PC-9 (cell line): ENCODE measurements around the gene CCDC85B. TPM values are rescaled to one million over a fixed set of nuclear protein-coding genes. Genes with fewer than 3 reads are reported as not detected.

ENCODE experiments used
- BruUV-seq: library from RNA; stranded (reverse); fragments of 400-500 nt; replicated peaks from 2 replicates; lab custom pipeline; 2021; lab: Mats Ljungman, UMichigan
- CTCF ChIA-PET: fragments of 300-600 bp; sonication (Branson Sonifier 250); formaldehyde crosslinking; loops from one replicate; lab custom pipeline; 2022; ENCODE audit warnings: antibody characterized with exemption; lab: Charles Lee
- POLR2A ChIA-PET: fragments of 300-600 bp; sonication (Branson Sonifier 250); formaldehyde crosslinking; loops from one replicate; lab custom pipeline; 2022; ENCODE audit warnings: antibody characterized with exemption; ENCODE audit not compliant: unreplicated experiment; lab: Charles Lee
- DNase-seq, 2 experiments: peaks; one replicate each; pipeline versions ENCODE4 v3.0.0 to v3.0.0-alpha.2; 2015 to 2022; ENCODE audit warnings: mixed read lengths in 1 of 2
- H2AFZ ChIP-seq: fragments of 200-600 bp; sonication (generic); 2 replicates; pipeline ENCODE4 v1.8.1; 2017; ENCODE audit warnings: antibody characterized with exemption
- H3F3A ChIP-seq: fragments of 200-600 bp; sonication (generic); 2 replicates; pipeline ENCODE4 v1.8.1; 2017; ENCODE audit warnings: antibody characterized with exemption, mild to moderate bottlenecking, low read depth; ENCODE audit not compliant: insufficient read depth
- H3K27ac ChIP-seq: fragments of 200-600 bp; sonication (generic); 2 replicates; pipeline ENCODE4 v1.6.1; 2016; ENCODE audit warnings: mixed run types
- H3K27me3 ChIP-seq: fragments of 200-600 bp; sonication (generic); 2 replicates; pipeline ENCODE4 v1.6.1; 2016; ENCODE audit warnings: low read depth, mixed run types; ENCODE audit not compliant: insufficient read depth
- H3K36me3 ChIP-seq: fragments of 200-600 bp; sonication (generic); 2 replicates; pipeline ENCODE4 v1.6.1; 2016; ENCODE audit warnings: low read depth, mixed run types
- H3K4me1 ChIP-seq: fragments of 200-600 bp; sonication (generic); replicated peaks from 2 replicates; pipeline ENCODE4 v1.6.1; 2016; ENCODE audit warnings: mixed run types; ENCODE audit not compliant: insufficient read depth
- H3K4me2 ChIP-seq: fragments of 200-600 bp; sonication (generic); 2 replicates; pipeline ENCODE4 v1.6.1; 2017; ENCODE audit warnings: mixed run types
- H3K4me3 ChIP-seq: fragments of 200-600 bp; sonication (generic); 2 replicates; pipeline ENCODE4 v1.6.1; 2016; ENCODE audit warnings: mixed run types
- H3K79me2 ChIP-seq: fragments of 200-600 bp; sonication (generic); 2 replicates; pipeline ENCODE4 v1.6.1; 2017; ENCODE audit warnings: low read depth, mixed run types
- H3K9me2 ChIP-seq: fragments of 200-600 bp; sonication (generic); 2 replicates; pipeline ENCODE4 v1.8.1; 2017; ENCODE audit warnings: mild to moderate bottlenecking; ENCODE audit not compliant: insufficient read depth
- H3K9me3 ChIP-seq: fragments of 200-600 bp; sonication (generic); 2 replicates; pipeline ENCODE4 v1.8.1; 2016; ENCODE audit warnings: low read depth; ENCODE audit not compliant: insufficient read depth
- H4K20me1 ChIP-seq: fragments of 200-600 bp; sonication (generic); 2 replicates; pipeline ENCODE4 v1.8.1; 2017; ENCODE audit not compliant: insufficient read depth
- CTCF ChIP-seq: fragments of 200-600 bp; sonication (generic); conservative IDR thresholded peaks from 2 replicates; pipeline ENCODE4 v1.6.1; 2017; ENCODE audit warnings: mixed run types, antibody characterized with exemption, mild to moderate bottlenecking, moderate library complexity
- EZH2 ChIP-seq: fragments of 200-600 bp; sonication (generic); IDR thresholded peaks from 2 replicates; pipeline ENCODE4 v1.8.0; 2017; ENCODE audit warnings: antibody characterized with exemption, low read depth
- intact Hi-C: fragments of 100-400 bp; cut with micrococcal nuclease; formaldehyde crosslinking; loops from one replicate; pipeline ENCODE4 v1.10.0; 2022; ENCODE audit not compliant: unreplicated experiment
- total RNA-seq: library from RNA; stranded (reverse); gene quantifications from 2 replicates; pipeline ENCODE4 v1.2.3, GENCODE V29; 2021

Gene CCDC85B
- total RNA-seq, 1 experiment from 2014 or later, result 45.0 TPM

- H3K4me2 ChIP-seq, result peak within 1 kb of the TSS; percentile 91
- intact Hi-C loops, result no loop called here
- H3F3A ChIP-seq, result peaks cover 73% of the 10 kb centered on the region
- H3K36me3 ChIP-seq, result peaks cover 27% of the 10 kb centered on the region
- no peaks in the 10 kb centered on the region for H3K9me3 ChIP-seq
- H3K27me3 ChIP-seq, result no peaks in the 10 kb centered on the region
- H3K4me3 ChIP-seq, result peak within 1 kb of the TSS; percentile 96
- H2AFZ ChIP-seq, result peak within 1 kb of the TSS; percentile 29; the same call in 1 of the 2 replicates
- POLR2A ChIA-PET, result interaction anchor here (0.5 to 1.6 kb wide), 15 partner anchors 9 to 1561 kb away, joined by 3 to 19 read pairs (median 5); partner anchors contain the start of genes BANF1, CCDC85B and FIBP
- DNase-seq, result peak; percentile 97 to 100
- peaks cover 71% of the 10 kb centered on the region for H3K4me1 ChIP-seq
- H3K27ac ChIP-seq, result peak within 1 kb of the TSS; percentile 95
- H4K20me1 ChIP-seq, result peaks cover 35% of the 10 kb centered on the region
- H3K79me2 ChIP-seq, result peaks cover 56% of the 10 kb centered on the region
- CTCF ChIA-PET, result interaction anchor here (0.5 to 0.6 kb wide), 2 partner anchors 71 to 138 kb away, joined by 3 to 6 read pairs; no protein-coding TSS in a partner anchor
- no TSS peak for BruUV-seq
- H3K9me2 ChIP-seq, result no peaks in the 10 kb centered on the region
- TF ChIP-seq CTCF, result no peak
- no peak for TF ChIP-seq EZH2
These were observed 9.8 kb downstream of the CCDC85B start, which contains the start of gene FOSL1 for GRCh38 chr11:65900125-65900898. Gene FOSL1, minus strand, starts transcription at chr11:65900388. Its CDS starts 49 bp downstream, at chr11:65900339.

GRCh38 chr11:65900899-65901180, 10.4 kb downstream of the CCDC85B start:
- intact Hi-C loops, result no loop called here
- Histone ChIP-seq H3K4me1 (peaks cover 70% of the 10 kb centered on the region), H2AFZ (no peak overlapping the region), H3K79me2 (peaks cover 50% of the 10 kb centered on the region), H3K4me2 (peak overlapping the region; percentile 74), H3K9me3 (no peaks in the 10 kb centered on the region), H3K4me3 (peak overlapping the region; percentile 45; the same call in 1 of the 2 replicates), H3K9me2 (no peaks in the 10 kb centered on the region), H3K27me3 (no peaks in the 10 kb centered on the region), H4K20me1 (peaks cover 30% of the 10 kb centered on the region), H3K27ac (peak overlapping the region; percentile 76), H3K36me3 (peaks cover 25% of the 10 kb centered on the region), H3F3A (peaks cover 67% of the 10 kb centered on the region)
- TSS peak; percentile 62 for BruUV-seq
- ChIA-PET POLR2A (interaction anchor here (0.5 to 1.6 kb wide), 14 partner anchors 8 to 1560 kb away, joined by 3 to 19 read pairs (median 5); partner anchors contain the start of genes BANF1, CCDC85B and FIBP), CTCF (interaction anchor here (0.5 to 0.6 kb wide), 3 partner anchors 70 to 138 kb away, joined by 3 to 14 read pairs (median 6); no protein-coding TSS in a partner anchor)
- no peak for TF ChIP-seq EZH2
- no peak for TF ChIP-seq CTCF
- DNase-seq, result no peak

GRCh38 chr11:65903068-65903481, 12.6 kb downstream of the CCDC85B start:
- H3K9me2 ChIP-seq, result no peaks in the 10 kb centered on the region
- peaks cover 28% of the 10 kb centered on the region for H3K79me2 ChIP-seq
- TF ChIP-seq CTCF (no peak), EZH2 (no peak)
- no TSS peak for BruUV-seq
- H4K20me1 ChIP-seq, result peaks cover 10% of the 10 kb centered on the region
- DNase-seq, result peak; percentile 91 to 95
- H3K4me1 ChIP-seq, result peaks cover 66% of the 10 kb centered on the region
- intact Hi-C loops, result loop anchor here (1.0 kb wide), 1 partner anchor 12 kb away; no protein-coding TSS in a partner anchor
- no peak overlapping the region; the same call in 1 of the 2 replicates for H3K4me3 ChIP-seq
- peaks cover 58% of the 10 kb centered on the region for H3F3A ChIP-seq
- no peaks in the 10 kb centered on the region for H3K27me3 ChIP-seq
- H3K9me3 ChIP-seq, result no peaks in the 10 kb centered on the region
- CTCF ChIA-PET, result interaction anchor here (0.6 to 1.4 kb wide), 3 partner anchors 9 to 71 kb away, joined by 3 to 11 read pairs (median 3); no protein-coding TSS in a partner anchor
- H3K4me2 ChIP-seq, result peak overlapping the region; percentile 74
- peaks cover 10% of the 10 kb centered on the region; the same call in 1 of the 2 replicates for H3K36me3 ChIP-seq
- 0 out of 2 replicates have a peak overlapping the region, but pooled peaks have one; percentile 5 for H2AFZ ChIP-seq
- POLR2A ChIA-PET, result interaction anchor here (0.5 to 1.0 kb wide), 5 partner anchors 9 to 477 kb away, joined by 3 to 7 read pairs (median 4); partner anchors contain the start of gene MALAT1
- H3K27ac ChIP-seq, result peak overlapping the region; percentile 76
